C4-2B (cell line): ENCODE results near the gene GGA1.

Experiments used
- CTCF ChIP-seq: fragments of 450-650 bp; conservative IDR thresholded peaks from 2 replicates; pipeline ENCODE4 v1.5.1; 2017; ENCODE audit warnings: mild to moderate bottlenecking
- ZFX ChIP-seq: fragments of 450-650 bp; IDR thresholded peaks from 2 replicates; pipeline ENCODE4 v1.6.1; 2017

GRCh38 chr22:37625737-37626136 is 17.1 kb downstream of the GGA1 start:
- no peak for TF ChIP-seq CTCF
- no peak for TF ChIP-seq ZFX
